ENCODE measurements around the gene PPP2R5C. TPM values are rescaled to one million over a fixed set of nuclear protein-coding genes. Genes with fewer than 3 reads are reported as not detected.

The PPP2R5C gene
- total RNA-seq, 1 experiment from 2014 or later: 93.0 TPM

DNA sequence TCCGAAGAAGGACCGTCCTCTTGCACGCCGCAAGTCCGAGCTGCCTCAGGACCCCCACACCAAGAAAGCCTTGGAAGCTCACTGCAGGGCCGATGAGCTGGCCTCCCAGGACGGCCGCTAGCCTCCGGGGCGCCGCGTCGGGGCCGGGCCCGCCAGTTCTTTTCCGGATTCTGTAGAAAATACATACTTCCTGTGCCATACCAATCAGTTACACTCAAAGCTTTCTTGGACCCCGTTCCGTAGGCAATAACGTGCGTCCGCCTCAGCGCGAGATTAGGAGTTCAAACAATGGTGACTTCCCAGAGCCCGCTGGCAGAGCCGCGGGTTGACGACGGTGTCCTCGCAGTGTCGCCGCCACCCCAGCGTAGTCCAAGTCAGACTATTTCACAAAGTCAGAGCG lies 163.6 kb downstream of the PPP2R5C start:
- Histone ChIP-seq H4K20me1 (ENCODE audit: control insufficient read depth, insufficient read depth, insufficient read length) (no peaks in the 10 kb centered on the region), H3K79me2 (ENCODE audit: insufficient read depth, low read length) (no peaks in the 10 kb centered on the region), H3K14ac (ENCODE audit: insufficient read depth, low read length) (no peak overlapping the region), H3K9me3 (ENCODE audit: control insufficient read depth, low read depth, low read length) (no peaks in the 10 kb centered on the region), H3T11ph (ENCODE audit: low read length) (no peak overlapping the region), H2BK12ac (ENCODE audit: insufficient read length, low read depth, low read length) (no peak overlapping the region), H3K4me1 (ENCODE audit: insufficient read depth, low read length) (no peaks in the 10 kb centered on the region), H4K5ac (ENCODE audit: insufficient read length, low read depth, low read length) (no peak overlapping the region), H3K27me3 (ENCODE audit: insufficient read depth, low read length) (no peaks in the 10 kb centered on the region; the same call in 1 of the 2 replicates), H3K56ac (ENCODE audit: insufficient read length, low read depth, low read length) (no peak overlapping the region), H3K4me2 (ENCODE audit: insufficient read depth, insufficient read length, low read length) (no peak overlapping the region), H3K18ac (ENCODE audit: insufficient read length, low read depth, low read length) (no peak overlapping the region), H4K91ac (ENCODE audit: insufficient read length, low read depth, low read length) (no peak overlapping the region), H2BK15ac (ENCODE audit: low read depth, low read length) (no peak overlapping the region), H3K23ac (ENCODE audit: insufficient read length, low read depth, low read length) (no peak overlapping the region), H3K27ac (ENCODE audit: insufficient read length, low read depth, low read length) (no peak overlapping the region), H2AK5ac (ENCODE audit: insufficient read length, low read length) (no peak overlapping the region), H2AFZ (ENCODE audit: low read length) (no peak overlapping the region), H3K23me2 (ENCODE audit: insufficient read length, low read depth, low read length, poor library complexity, severe bottlenecking) (no peaks in the 10 kb centered on the region), H3K9ac (ENCODE audit: extremely low read depth, insufficient read length, low read length) (no peak overlapping the region), H2BK120ac (ENCODE audit: low read depth, low read length, poor library complexity, severe bottlenecking) (no peak overlapping the region), H2BK5ac (ENCODE audit: insufficient read length, low read length) (no peak overlapping the region), H3K79me1 (ENCODE audit: insufficient read depth, low read depth, low read length, poor library complexity, severe bottlenecking) (no peaks in the 10 kb centered on the region), H4K8ac (replicated peaks; ENCODE audit: insufficient read length, low read depth, low read length) (no peak overlapping the region), H3K4ac (ENCODE audit: low read depth, low read length) (no peak overlapping the region), H2BK20ac (ENCODE audit: low read depth, low read length, poor library complexity, severe bottlenecking) (no peak overlapping the region)
- no peaks in the 10 kb centered on the region for H3K9me3 Mint-ChIP-seq
- no CpG with 5 or more reads among the region's 33 CpGs for WGBS (ENCODE audit: extremely low coverage, insufficient read length, low lambda C conversion rate)
- peaks cover 0 to 4% of the 10 kb centered on the region in 2 experiments; a peak in 2 of 4 replicates for H3K4me1 Mint-ChIP-seq
- TF ChIP-seq, protein P1, sequence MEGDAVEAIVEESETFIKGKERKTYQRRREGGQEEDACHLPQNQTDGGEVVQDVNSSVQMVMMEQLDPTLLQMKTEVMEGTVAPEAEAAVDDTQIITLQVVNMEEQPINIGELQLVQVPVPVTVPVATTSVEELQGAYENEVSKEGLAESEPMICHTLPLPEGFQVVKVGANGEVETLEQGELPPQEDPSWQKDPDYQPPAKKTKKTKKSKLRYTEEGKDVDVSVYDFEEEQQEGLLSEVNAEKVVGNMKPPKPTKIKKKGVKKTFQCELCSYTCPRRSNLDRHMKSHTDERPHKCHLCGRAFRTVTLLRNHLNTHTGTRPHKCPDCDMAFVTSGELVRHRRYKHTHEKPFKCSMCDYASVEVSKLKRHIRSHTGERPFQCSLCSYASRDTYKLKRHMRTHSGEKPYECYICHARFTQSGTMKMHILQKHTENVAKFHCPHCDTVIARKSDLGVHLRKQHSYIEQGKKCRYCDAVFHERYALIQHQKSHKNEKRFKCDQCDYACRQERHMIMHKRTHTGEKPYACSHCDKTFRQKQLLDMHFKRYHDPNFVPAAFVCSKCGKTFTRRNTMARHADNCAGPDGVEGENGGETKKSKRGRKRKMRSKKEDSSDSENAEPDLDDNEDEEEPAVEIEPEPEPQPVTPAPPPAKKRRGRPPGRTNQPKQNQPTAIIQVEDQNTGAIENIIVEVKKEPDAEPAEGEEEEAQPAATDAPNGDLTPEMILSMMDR (conservative IDR thresholded peaks at IDR 0.05): no peak
- no peak overlapping the region for H3K4me3 Mint-ChIP-seq
- H3K27me3 Mint-ChIP-seq (ENCODE audit: low read depth): peaks cover 4% of the 10 kb centered on the region
- H3K36me3 Mint-ChIP-seq (ENCODE audit: insufficient read depth in 1 of 3, low read depth in 3 of 3): peaks cover 0 to 10% (median 10%) of the 10 kb centered on the region in 3 experiments; a peak in 5 of 7 replicates
- DNase-seq: no peak
- H3K27ac Mint-ChIP-seq: no peak overlapping the region; a peak in 1 of 7 replicates
